Measurements from ENCODE around the gene VAV1.

GRCh38 chr19:6838062-6838655 is 65.7 kb downstream of the VAV1 start:
- TF ChIP-seq EZH2phosphoT487 (conservative IDR thresholded peaks at IDR 0.05; ENCODE audit: low read length) (no peak), CTCF (IDR thresholded peaks at IDR 0.05; ENCODE audit: insufficient read depth, low read length, poor library complexity, severe bottlenecking) (no peak)

Measured in SU-DHL-6 (cell line).